Astrocyte of the hippocampus (primary cell): ENCODE measurements around the gene KIF4B.
A peak's percentile ranks its signal among the peaks of the same experiment; 100 is the strongest.
"Not testable (repeated sequence)": the region's sequence is repeated elsewhere in the genome, so short reads cannot be mapped to it uniquely, and the experiment has no call there.

Experiments
- DNase-seq: peaks from one replicate; pipeline ENCODE4 v3.0.0; 2011; ENCODE audit warnings: low read depth, low spot score

Gene KIF4B

GRCh38 chr5:155004138-155004744, 9.3 kb upstream of the KIF4B start:
- no peak for DNase-seq

- not testable (repeated sequence) for DNase-seq
Measured at GRCh38 chr5:155006265-155006664, 7.3 kb upstream of the KIF4B start.

DNA sequence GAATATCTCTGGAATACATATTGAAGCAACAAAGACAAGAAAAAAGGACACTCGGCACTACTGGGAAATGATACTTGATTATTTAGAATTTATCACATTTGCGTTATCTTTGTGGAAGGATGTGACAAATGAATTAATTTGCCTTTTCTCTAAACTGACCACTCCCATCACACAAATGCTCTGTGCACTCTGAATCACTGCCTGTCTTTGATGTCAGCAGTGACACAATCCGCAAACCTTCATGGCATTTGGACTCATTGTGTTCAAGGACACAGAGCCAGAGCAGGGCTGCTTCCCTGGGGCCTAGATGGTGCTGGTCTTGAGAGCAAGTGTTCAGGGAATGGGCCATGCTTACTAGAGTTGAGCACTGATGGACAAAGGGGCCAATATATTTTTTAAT, 4.9 kb upstream of the KIF4B start:
- peak; percentile 40 for DNase-seq

- DNase-seq = no peak
Measured at GRCh38 chr5:155010881-155011280, 2.7 kb upstream of the KIF4B start.

- DNase-seq = no peak
Measured at GRCh38 chr5:155015239-155015638, 1.7 kb downstream of the KIF4B start.

DNA sequence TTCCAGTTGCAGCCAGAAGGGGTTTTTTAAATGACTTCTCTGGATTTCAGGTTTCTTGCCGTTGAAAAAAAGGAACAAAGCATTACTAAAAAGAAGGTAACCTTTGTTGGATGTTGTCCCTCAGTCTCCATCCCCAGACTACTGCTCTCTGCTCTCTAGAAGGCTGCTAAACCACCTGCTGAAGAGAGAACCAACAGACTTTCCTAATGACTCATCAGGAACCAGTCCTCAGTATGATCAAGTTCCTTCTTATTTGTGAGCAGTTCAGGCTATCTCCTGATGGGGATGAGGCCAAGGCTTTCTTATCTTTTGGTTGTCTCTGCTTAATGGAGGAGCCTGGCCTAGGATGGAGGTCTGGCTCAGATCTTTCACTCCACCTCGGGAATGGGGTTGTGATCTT, 4.1 kb downstream of the KIF4B start:
- no peak for DNase-seq

DNA sequence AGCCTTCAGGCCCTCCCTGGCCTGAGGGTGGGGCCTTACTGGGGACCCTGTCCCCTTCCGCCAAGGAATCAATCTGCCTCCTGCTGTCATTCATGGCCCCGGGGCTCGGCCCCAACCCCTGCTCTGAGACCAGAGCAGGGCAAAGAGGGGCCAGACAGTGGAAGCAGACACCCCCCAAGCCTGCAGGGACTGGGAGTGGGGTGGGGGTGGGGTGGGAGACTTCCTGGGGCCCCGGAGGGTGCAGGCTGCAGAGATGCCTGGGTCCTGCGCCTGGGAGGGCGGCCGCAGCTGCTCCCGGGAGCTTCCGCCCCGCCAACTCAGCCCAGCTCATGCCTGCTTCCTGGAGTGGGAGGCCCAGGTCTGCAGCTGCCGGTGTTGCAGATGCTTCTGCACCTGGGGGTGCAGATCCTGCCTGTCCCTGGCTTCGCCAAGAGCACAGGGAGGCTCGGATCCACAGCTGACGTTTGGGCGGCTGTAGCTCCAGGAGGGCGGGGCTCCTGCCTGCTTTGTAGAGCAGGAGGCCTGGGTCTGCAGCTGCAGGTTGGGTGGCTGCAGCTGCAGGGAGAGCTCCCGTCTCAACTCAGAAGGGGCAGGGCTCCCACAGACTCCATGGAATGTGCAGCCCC, 6.2 kb downstream of the KIF4B start:
- DNase-seq = no peak

DNA sequence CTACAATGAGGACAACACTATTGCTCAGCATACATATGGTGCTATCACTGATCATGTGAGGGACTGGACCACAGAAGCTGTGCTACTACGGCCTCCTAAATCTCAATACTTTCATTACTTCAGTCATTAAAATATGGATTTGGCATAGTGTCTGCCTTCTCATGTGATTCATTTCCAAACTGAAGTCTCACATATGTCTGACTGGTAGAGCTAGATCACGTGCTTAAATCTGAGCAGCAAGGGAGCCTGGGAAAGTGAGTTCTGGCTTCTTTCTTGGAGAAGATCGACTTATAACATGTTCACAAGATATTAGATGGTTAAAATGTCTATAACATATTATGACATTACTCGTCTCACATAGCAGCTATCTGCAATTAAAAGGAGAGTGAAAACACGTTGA, 8.3 kb downstream of the KIF4B start:
- DNase-seq = no peak

DNA sequence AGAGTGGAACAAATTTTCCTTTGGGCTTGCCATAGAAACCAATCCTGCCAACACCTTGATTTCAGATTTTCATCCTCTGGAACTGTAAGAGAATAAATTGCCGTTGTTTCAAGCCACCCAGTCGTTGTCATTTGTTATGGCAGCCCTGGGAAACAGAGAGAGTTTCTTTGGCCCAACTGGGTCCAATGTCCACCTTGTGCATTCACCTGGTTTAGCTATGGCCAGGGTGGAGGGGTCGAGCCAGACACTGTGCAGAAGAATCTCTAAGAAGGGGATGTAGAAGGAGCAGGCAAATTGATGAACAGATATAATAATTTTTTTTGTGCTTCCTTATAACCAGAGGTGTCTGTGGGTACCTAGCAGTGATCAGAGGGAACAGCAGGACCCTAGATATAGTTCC, 9.8 kb downstream of the KIF4B start:
- DNase-seq = no peak

GRCh38 chr5:155024015-155024414, 10.5 kb downstream of the KIF4B start:
- no peak for DNase-seq

- no peak for DNase-seq
Measured at GRCh38 chr5:155025895-155026294, 12.3 kb downstream of the KIF4B start.

DNA sequence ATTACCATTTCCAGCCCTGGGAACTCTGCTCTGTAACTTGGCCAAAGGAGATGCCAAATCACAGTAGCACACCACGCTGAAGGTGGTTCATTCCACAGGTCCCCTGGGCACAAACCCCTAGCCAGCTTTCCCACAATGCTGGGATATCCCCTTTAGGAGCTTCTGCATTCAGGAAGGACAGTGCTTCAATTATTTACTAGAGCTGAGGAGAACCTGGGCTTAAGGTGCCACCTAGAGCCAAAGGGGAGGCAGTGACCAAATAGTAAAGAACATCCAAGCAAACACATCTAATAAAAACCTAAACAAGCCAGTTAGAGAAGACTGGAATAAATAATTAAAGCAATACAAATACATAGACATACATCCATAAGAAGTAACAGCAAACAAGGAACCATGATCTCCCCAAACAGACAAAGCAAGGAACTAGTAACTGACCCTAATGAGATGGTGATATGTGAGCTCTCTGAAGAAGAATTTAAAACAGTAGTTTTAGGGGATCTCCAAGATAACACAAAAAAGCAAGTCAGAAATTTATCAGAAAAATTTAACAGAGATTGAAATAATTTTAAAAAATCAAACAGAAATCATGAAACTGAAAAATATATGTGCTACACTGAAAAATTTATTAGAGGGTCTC, 14.6 kb downstream of the KIF4B start:
- DNase-seq = no peak

DNA sequence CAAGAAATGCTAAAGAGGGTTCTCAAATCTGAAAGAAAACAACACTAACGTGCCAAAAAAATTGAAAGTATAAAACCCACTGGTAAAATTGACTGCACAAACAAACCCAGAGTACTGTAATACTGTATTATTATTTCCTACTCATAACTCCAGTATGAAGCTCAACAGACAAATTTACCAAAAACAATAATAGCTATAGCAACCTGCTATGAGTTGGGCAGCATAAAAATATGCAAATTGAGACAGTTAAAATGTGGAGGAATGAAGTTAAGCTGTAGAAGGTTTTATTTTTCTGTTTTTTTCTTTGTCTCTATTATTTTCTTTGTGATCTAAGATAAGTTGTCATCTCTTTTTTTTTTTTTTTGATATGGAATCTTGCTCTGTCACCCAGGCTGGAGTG, 15.7 kb downstream of the KIF4B start:
- DNase-seq = no peak

GRCh38 chr5:155034145-155034744, 20.7 kb downstream of the KIF4B start:
- DNase-seq = not testable (repeated sequence)

GRCh38 chr5:155035087-155035486, 21.5 kb downstream of the KIF4B start:
- not testable (repeated sequence) for DNase-seq

GRCh38 chr5:155040984-155041653, 27.6 kb downstream of the KIF4B start:
- DNase-seq = no peak

DNA sequence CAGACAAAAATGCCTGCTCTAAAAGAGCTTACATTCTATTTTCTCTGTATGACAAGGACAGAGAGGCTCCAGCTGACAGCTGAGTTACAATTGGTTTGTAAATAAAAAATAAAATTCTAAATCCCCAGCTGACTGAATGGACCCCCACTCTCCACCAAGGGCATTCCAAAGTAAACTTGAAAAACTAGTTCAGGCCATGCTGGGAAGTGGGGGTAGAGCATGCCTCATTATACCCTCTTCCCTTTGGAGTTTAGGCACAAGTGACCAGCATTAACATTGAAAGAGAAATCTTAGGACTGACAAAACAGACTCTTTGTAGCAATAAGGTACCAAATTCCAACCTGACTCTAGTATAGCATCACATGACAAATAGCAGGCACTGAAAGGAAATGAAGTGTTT, 31.0 kb downstream of the KIF4B start:
- no peak for DNase-seq

- no peak for DNase-seq
Measured at GRCh38 chr5:155046591-155046990, 33.0 kb downstream of the KIF4B start.

GRCh38 chr5:155047818-155048217, 34.3 kb downstream of the KIF4B start:
- DNase-seq = no peak

GRCh38 chr5:155049569-155050383, 36.2 kb downstream of the KIF4B start:
- no peak for DNase-seq

- no peak for DNase-seq
Measured at GRCh38 chr5:155050384-155051019, 36.9 kb downstream of the KIF4B start.
